ENCODE results near the gene RAB37. TPM values are rescaled to one million over a fixed set of nuclear protein-coding genes. Genes with fewer than 3 reads are reported as not detected.

Gene RAB37
- total RNA-seq, 1 donor = not detected

- TF ChIP-seq CTCF (IDR thresholded peaks at IDR 0.05; ENCODE audit: insufficient read depth, low read depth, low read length) = no peak
- no peak for DNase-seq (ENCODE audit: low read depth)
- peak overlapping the region; percentile 14 for H3K4me3 ChIP-seq (ENCODE audit: low read depth, low read length)
Observed at GRCh38 chr17:74738051-74738996, 1.3 kb downstream of the RAB37 start.

- DNase-seq (ENCODE audit: low read depth) = no peak
- no peak overlapping the region for H3K4me3 ChIP-seq (ENCODE audit: low read depth, low read length)
- no peak for TF ChIP-seq CTCF (IDR thresholded peaks at IDR 0.05; ENCODE audit: insufficient read depth, low read depth, low read length)
Observed at GRCh38 chr17:74739227-74739831, 2.3 kb downstream of the RAB37 start.

GRCh38 chr17:74740173-74740572 is 3.1 kb downstream of the RAB37 start:
- no peak for DNase-seq (ENCODE audit: low read depth)
- TF ChIP-seq CTCF (IDR thresholded peaks at IDR 0.05; ENCODE audit: insufficient read depth, low read depth, low read length) = no peak

GRCh38 chr17:74740641-74741387 is 3.8 kb downstream of the RAB37 start:
- no peak for TF ChIP-seq CTCF (IDR thresholded peaks at IDR 0.05; ENCODE audit: insufficient read depth, low read depth, low read length)

More at GRCh38 chr17:74740173-74740572, 3.1 kb downstream of the RAB37 start:
- H3K4me3 ChIP-seq (ENCODE audit: low read depth, low read length) = no peak overlapping the region

GRCh38 chr17:74742153-74742515 is 5.1 kb downstream of the RAB37 start:
- no peak for TF ChIP-seq CTCF (IDR thresholded peaks at IDR 0.05; ENCODE audit: insufficient read depth, low read depth, low read length)
- DNase-seq (ENCODE audit: low read depth) = no peak
- H3K4me3 ChIP-seq (ENCODE audit: low read depth, low read length) = no peak overlapping the region

More at GRCh38 chr17:74740641-74741387, 3.8 kb downstream of the RAB37 start:
- no peak overlapping the region for H3K4me3 ChIP-seq (ENCODE audit: low read depth, low read length)
- no peak for DNase-seq (ENCODE audit: low read depth)

- TF ChIP-seq CTCF (IDR thresholded peaks at IDR 0.05; ENCODE audit: insufficient read depth, low read depth, low read length) = no peak
Observed at GRCh38 chr17:74742978-74743545, 6.0 kb downstream of the RAB37 start.

More at GRCh38 chr17:74742978-74743545, 6.0 kb downstream of the RAB37 start:
- no peak overlapping the region for H3K4me3 ChIP-seq (ENCODE audit: low read depth, low read length)
- DNase-seq (ENCODE audit: low read depth) = no peak

Measured in fibroblast of villous mesenchyme (primary cell).